Dendritic cell treated with granulocyte-macrophage colony-stimulating factor and Interleukin-4, amounts not matched to agents 40 ng/mL and 50 ng/mL, for 4 days (primary cell): Measurements from ENCODE around the gene ME2.
"Not testable (repeated sequence)": the region's sequence is repeated elsewhere in the genome, so short reads cannot be mapped to it uniquely, and the experiment has no call there.

ENCODE experiments used
- H3K27ac Mint-ChIP-seq: one replicate; pipeline ENCODE4 v1.8.0; 2022; ENCODE audit warnings: mild to moderate bottlenecking, mixed read lengths
- H3K27me3 Mint-ChIP-seq: one replicate; pipeline ENCODE4 v1.8.0; 2022; ENCODE audit warnings: mild to moderate bottlenecking, mixed read lengths
- H3K36me3 Mint-ChIP-seq: one replicate; pipeline ENCODE4 v1.8.0; 2022; ENCODE audit warnings: low read depth, mixed read lengths
- H3K4me1 Mint-ChIP-seq: one replicate; pipeline ENCODE4 v1.8.0; 2022; ENCODE audit warnings: low read depth, mixed read lengths
- H3K4me3 Mint-ChIP-seq: one replicate; pipeline ENCODE4 v1.8.0; 2022; ENCODE audit warnings: mild to moderate bottlenecking, moderate library complexity, mixed read lengths
- H3K9me3 Mint-ChIP-seq: one replicate; pipeline ENCODE4 v1.8.0; 2022; ENCODE audit warnings: mixed read lengths
- intact Hi-C: fragments of 100-400 bp; cut with micrococcal nuclease; formaldehyde crosslinking; loops from one replicate; pipeline ENCODE4 v1.15.0; 2022

Gene ME2

DNA sequence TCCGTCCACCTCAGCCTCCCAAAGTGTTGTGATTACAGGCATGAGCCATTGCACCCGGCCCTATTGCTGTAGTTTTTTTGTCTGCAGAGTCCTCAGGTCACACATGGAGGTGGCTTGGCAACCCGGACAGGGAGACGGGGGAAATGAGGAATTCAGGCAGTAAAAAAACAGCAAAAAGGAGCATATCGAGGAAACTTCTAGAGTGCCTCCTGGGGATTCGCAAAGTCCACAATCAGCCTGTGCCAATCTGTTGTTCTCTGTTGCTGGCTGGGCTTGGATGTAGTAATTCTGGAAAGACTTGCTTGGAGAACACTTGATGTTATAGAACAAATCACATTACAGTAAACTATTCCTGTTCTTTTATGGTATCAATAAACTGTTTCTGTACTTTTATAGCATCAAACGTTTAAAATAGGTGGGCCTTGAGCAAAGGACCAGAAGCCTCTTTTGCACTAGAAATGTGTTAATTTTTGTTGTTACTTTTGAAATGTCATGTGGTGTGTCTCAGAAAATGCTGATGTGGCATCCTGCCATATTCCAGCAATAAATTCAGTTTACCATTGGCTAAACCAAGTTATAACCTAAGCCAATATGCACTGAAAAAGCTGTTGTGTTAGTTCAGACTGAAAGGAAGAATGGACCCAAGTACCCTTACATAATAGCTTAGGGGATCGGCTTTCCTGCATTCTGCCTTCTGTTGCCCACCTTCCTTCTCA is 103.3 kb downstream of the ME2 start:
- Mint-ChIP-seq H3K9me3 (peaks cover 12% of the 10 kb centered on the region), H3K4me3 (no peak overlapping the region), H3K27ac (no peak overlapping the region), H3K4me1 (peaks cover 11% of the 10 kb centered on the region), H3K36me3 (peaks cover 62% of the 10 kb centered on the region), H3K27me3 (no peaks in the 10 kb centered on the region)
- intact Hi-C loops, result no loop called here

DNA sequence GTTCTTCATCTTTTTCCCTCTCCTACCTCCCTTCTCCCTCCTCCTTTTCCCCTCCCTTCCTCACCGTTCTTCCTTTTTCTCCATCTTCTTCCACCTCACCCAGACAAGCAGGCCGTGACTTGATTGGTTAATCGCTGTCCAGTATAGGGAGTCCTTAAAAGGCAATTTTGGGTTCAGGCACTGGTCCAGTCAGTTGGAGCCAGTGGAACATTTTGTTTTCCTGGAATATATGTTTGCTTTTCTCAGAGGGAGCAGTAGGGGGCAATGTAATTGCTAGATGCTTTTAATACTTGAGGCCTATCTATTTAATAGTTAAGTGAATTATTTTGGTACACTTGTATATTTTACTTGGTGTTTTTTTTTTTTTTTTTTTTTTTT is 103.9 kb downstream of the ME2 start:
- no peak overlapping the region for H3K27ac Mint-ChIP-seq
- peaks cover 56% of the 10 kb centered on the region for H3K36me3 Mint-ChIP-seq
- peaks cover 11% of the 10 kb centered on the region for H3K4me1 Mint-ChIP-seq
- no peaks in the 10 kb centered on the region for H3K27me3 Mint-ChIP-seq
- no peak overlapping the region for H3K4me3 Mint-ChIP-seq
- H3K9me3 Mint-ChIP-seq, result peaks cover 7% of the 10 kb centered on the region
- intact Hi-C loops, result no loop called here

DNA sequence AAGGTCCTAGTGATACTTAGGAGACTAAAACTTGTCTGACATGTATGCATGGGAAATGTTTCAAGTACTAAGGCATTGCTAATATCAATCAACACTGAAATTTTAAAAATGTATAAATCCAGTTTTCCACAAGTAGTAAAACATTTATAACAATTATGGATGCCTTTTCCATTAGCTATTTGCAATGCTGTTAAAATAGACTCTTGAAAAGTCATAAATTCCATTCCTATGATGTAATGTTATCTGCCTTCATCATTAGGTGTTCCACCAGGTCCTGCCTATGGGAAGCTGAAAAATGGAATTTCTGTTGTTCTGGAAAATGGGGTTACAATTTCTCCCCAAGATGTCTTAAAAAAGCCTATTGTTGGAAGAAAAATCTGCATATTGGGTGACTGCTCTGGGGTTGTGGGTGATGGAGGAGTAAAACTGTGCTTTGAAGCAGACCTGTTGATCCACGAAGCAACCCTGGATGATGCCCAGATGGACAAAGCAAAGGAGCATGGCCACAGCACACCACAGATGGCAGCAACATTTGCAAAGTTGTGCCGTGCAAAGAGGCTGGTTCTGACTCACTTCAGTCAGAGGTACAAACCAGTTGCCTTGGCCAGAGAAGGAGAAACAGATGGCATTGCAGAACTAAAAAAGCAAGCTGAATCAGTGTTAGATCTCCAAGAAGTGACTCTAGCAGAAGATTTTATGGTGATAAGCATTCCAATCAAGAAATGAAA is 107.6 kb downstream of the ME2 start:
- Mint-ChIP-seq H3K9me3 (no peaks in the 10 kb centered on the region), H3K4me1 (peaks cover 8% of the 10 kb centered on the region), H3K27me3 (no peaks in the 10 kb centered on the region), H3K27ac (no peak overlapping the region), H3K4me3 (no peak overlapping the region), H3K36me3 (peaks cover 30% of the 10 kb centered on the region)
- intact Hi-C loops, result no loop called here

GRCh38 chr18:50987261-50987660 is 108.3 kb downstream of the ME2 start:
- intact Hi-C loops, result no loop called here
- Mint-ChIP-seq H3K27me3 (no peaks in the 10 kb centered on the region), H3K4me1 (peaks cover 11% of the 10 kb centered on the region), H3K36me3 (peaks cover 30% of the 10 kb centered on the region), H3K9me3 (no peaks in the 10 kb centered on the region), H3K27ac (no peak overlapping the region), H3K4me3 (no peak overlapping the region)

GRCh38 chr18:50989711-50990110 is 110.8 kb downstream of the ME2 start:
- intact Hi-C loops, result no loop called here
- H3K27me3 Mint-ChIP-seq, result no peaks in the 10 kb centered on the region

DNA sequence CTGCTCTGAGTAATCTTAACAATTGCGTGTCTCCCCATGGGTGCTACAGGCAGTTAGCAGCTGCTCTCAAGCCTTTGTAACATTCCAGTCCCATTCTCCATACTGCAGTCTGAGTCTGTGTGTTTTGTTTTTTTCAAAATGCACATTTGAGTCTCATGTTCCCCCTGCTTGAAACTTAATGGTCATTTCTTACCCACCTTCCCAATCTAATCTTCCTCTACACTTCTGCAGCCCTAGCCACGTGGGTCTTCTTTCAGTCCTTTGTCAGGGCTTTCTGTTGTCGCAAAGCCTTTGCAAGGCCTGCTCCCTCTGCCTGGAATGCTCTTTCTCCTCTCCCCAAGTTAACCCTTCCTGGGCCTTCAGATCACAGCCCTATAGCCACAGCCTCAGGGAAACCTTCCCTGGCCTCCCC is 113.4 kb downstream of the ME2 start:
- no peak overlapping the region for H3K4me3 Mint-ChIP-seq
- no peaks in the 10 kb centered on the region for H3K36me3 Mint-ChIP-seq
- intact Hi-C loops, result no loop called here
- no peaks in the 10 kb centered on the region for H3K27me3 Mint-ChIP-seq
- peaks cover 6% of the 10 kb centered on the region for H3K4me1 Mint-ChIP-seq
- H3K27ac Mint-ChIP-seq, result no peak overlapping the region
- H3K9me3 Mint-ChIP-seq, result no peaks in the 10 kb centered on the region

More at GRCh38 chr18:50989711-50990110, 110.8 kb downstream of the ME2 start:
- H3K4me3 Mint-ChIP-seq, result no peak overlapping the region
- peaks cover 6% of the 10 kb centered on the region for H3K4me1 Mint-ChIP-seq
- no peak overlapping the region for H3K27ac Mint-ChIP-seq
- no peaks in the 10 kb centered on the region for H3K9me3 Mint-ChIP-seq
- H3K36me3 Mint-ChIP-seq, result peaks cover 16% of the 10 kb centered on the region

GRCh38 chr18:50994031-50994430 is 115.1 kb downstream of the ME2 start:
- Mint-ChIP-seq H3K9me3 (no peaks in the 10 kb centered on the region), H3K36me3 (no peaks in the 10 kb centered on the region), H3K27ac (no peak overlapping the region), H3K4me3 (no peak overlapping the region), H3K27me3 (no peaks in the 10 kb centered on the region), H3K4me1 (peaks cover 6% of the 10 kb centered on the region)
- intact Hi-C loops, result no loop called here

GRCh38 chr18:51003174-51003573 is 124.3 kb downstream of the ME2 start:
- H3K27ac Mint-ChIP-seq, intact Hi-C loops, H3K36me3 Mint-ChIP-seq, H3K4me1 Mint-ChIP-seq, H3K27me3 Mint-ChIP-seq, H3K4me3 Mint-ChIP-seq, H3K9me3 Mint-ChIP-seq: not testable (repeated sequence)
